PC-9 (cell line): ENCODE data around the gene ARL6IP5.

Experiments
- EZH2 ChIP-seq: fragments of 200-600 bp; sonication (generic); IDR thresholded peaks from 2 replicates; pipeline ENCODE4 v1.8.0; 2017; ENCODE audit warnings: antibody characterized with exemption, low read depth
- TF ChIP-seq, protein P1 (sequence below): fragments of 200-600 bp; sonication (generic); conservative IDR thresholded peaks from 2 replicates; pipeline ENCODE4 v1.6.1; 2017; ENCODE audit warnings: mixed run types, antibody characterized with exemption, mild to moderate bottlenecking, moderate library complexity

DNA sequence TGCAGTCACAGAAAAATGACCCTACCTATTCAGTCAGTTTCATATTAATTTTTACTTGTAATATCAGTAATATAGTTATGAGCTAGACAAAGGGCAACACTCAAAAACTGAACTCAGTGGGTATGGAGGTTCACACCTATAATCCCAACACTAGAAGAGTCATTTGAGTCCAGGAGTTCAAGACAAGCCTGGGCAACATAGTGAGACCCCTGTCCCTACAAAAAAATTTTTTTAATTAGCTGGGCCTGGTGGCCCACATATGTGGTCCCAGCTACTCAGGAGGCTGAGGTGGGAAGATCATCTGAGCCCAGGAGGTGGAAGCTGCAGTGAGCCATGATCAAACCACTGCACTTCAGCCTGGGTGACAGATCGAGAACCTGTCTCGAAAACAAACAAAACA is 35.7 kb upstream of the ARL6IP5 start:
- TF ChIP-seq, protein P1, sequence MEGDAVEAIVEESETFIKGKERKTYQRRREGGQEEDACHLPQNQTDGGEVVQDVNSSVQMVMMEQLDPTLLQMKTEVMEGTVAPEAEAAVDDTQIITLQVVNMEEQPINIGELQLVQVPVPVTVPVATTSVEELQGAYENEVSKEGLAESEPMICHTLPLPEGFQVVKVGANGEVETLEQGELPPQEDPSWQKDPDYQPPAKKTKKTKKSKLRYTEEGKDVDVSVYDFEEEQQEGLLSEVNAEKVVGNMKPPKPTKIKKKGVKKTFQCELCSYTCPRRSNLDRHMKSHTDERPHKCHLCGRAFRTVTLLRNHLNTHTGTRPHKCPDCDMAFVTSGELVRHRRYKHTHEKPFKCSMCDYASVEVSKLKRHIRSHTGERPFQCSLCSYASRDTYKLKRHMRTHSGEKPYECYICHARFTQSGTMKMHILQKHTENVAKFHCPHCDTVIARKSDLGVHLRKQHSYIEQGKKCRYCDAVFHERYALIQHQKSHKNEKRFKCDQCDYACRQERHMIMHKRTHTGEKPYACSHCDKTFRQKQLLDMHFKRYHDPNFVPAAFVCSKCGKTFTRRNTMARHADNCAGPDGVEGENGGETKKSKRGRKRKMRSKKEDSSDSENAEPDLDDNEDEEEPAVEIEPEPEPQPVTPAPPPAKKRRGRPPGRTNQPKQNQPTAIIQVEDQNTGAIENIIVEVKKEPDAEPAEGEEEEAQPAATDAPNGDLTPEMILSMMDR, result no peak
- no peak for TF ChIP-seq EZH2
